Activated effector memory CD4-positive, alpha-beta T cell treated with Interleukin-2 at 50 U/mL for 16 hours (primary cell): ENCODE measurements around the gene HS3ST4.

Experiments used
- DNase-seq: peaks from one replicate; pipeline ENCODE4 v3.0.0-alpha.2; 2020

The HS3ST4 gene

GRCh38 chr16:25691519-25692091 lies at the start of gene HS3ST4:
Gene HS3ST4, plus strand, starts transcription at chr16:25691959.
- DNase-seq: no peak

GRCh38 chr16:25643633-25644032 lies 48.1 kb upstream of the HS3ST4 start:
- DNase-seq: no peak

- DNase-seq: no peak
Measured at GRCh38 chr16:25656639-25657038, 35.1 kb upstream of the HS3ST4 start.

GRCh38 chr16:25676820-25677219 lies 14.9 kb upstream of the HS3ST4 start:
- no peak for DNase-seq

GRCh38 chr16:25679511-25679910 lies 12.2 kb upstream of the HS3ST4 start:
- DNase-seq: no peak

- no peak for DNase-seq
Measured at GRCh38 chr16:25689137-25689836, 2.5 kb upstream of the HS3ST4 start.

GRCh38 chr16:25690552-25691143 lies 1.1 kb upstream of the HS3ST4 start:
- no peak for DNase-seq

GRCh38 chr16:25692351-25692741 lies 587 bp downstream of the HS3ST4 start:
- DNase-seq: no peak

GRCh38 chr16:25692742-25693508 lies 1.2 kb downstream of the HS3ST4 start:
- DNase-seq: no peak

GRCh38 chr16:25693631-25694030 lies 1.9 kb downstream of the HS3ST4 start:
- DNase-seq: no peak

GRCh38 chr16:25699069-25699468 lies 7.3 kb downstream of the HS3ST4 start:
- no peak for DNase-seq

GRCh38 chr16:25700547-25700946 lies 8.8 kb downstream of the HS3ST4 start:
- no peak for DNase-seq

GRCh38 chr16:25707553-25707952 lies 15.8 kb downstream of the HS3ST4 start:
- DNase-seq: no peak

- DNase-seq: no peak
Measured at GRCh38 chr16:25707982-25708583, 16.3 kb downstream of the HS3ST4 start.

GRCh38 chr16:25709213-25709612 lies 17.5 kb downstream of the HS3ST4 start:
- no peak for DNase-seq

GRCh38 chr16:25713785-25714570 lies 22.2 kb downstream of the HS3ST4 start:
- DNase-seq: no peak

GRCh38 chr16:25716186-25716585 lies 24.4 kb downstream of the HS3ST4 start:
- no peak for DNase-seq

GRCh38 chr16:25721439-25721838 lies 29.7 kb downstream of the HS3ST4 start:
- no peak for DNase-seq

GRCh38 chr16:25726430-25727098 lies 34.8 kb downstream of the HS3ST4 start:
- DNase-seq: no peak

- DNase-seq: no peak
Measured at GRCh38 chr16:25729188-25729915, 37.6 kb downstream of the HS3ST4 start.

GRCh38 chr16:25730396-25730795 lies 38.6 kb downstream of the HS3ST4 start:
- DNase-seq: no peak
